HCT116 (cell line): ENCODE results near the gene ZNF692. TPM values are rescaled to one million over a fixed set of nuclear protein-coding genes. Genes with fewer than 3 reads are reported as not detected.
"Not testable (repeated sequence)": the region's sequence is repeated elsewhere in the genome, so short reads cannot be mapped to it uniquely, and the experiment has no call there.

Source experiments
- ATAC-seq: fragments of 200-7000 bp; cut with Tn5 transposase; 2 replicates; pipeline ENCODE4 v1.9.1; 2020; ENCODE audit warnings: mild to moderate bottlenecking, moderate library complexity
- BruUV-seq: library from RNA; stranded (reverse); fragments of 400-500 nt; replicated peaks from 2 replicates; lab custom pipeline; 2021; lab: Mats Ljungman, UMichigan
- CTCF ChIA-PET: fragments of 300-600 bp; sonication (Branson Sonifier 250); formaldehyde crosslinking; loops from one replicate; lab custom pipeline; 2021; ENCODE audit warnings: antibody characterized with exemption; lab: Charles Lee
- POLR2A ChIA-PET: fragments of 300-600, 350-600 bp; sonication (Branson Sonifier 250); formaldehyde crosslinking; loops from one replicate; lab custom pipeline; 2021; ENCODE audit warnings: antibody characterized with exemption; lab: Charles Lee
- RAD21 ChIA-PET, 2 experiments: fragments of 300-600 bp; sonication (Branson Sonifier 250); formaldehyde crosslinking; loops; one replicate each; lab custom pipeline; 2023; ENCODE audit warnings: low total read pairs in 2 of 2; ENCODE audit not compliant: uncharacterized antibody in 2 of 2, unreplicated experiment in 2 of 2, low non-redundant PET in 1 of 2; lab: Charles Lee
- DNase-seq: peaks from one replicate; pipeline ENCODE4 v3.0.0-alpha.2; 2010; ENCODE audit warnings: low read depth, low spot score
- H2AFZ ChIP-seq: fragments of 200-600 bp; shearing (Covaris generic), sonication (generic); 2 replicates; pipeline ENCODE4 v1.6.1; 2017; ENCODE audit warnings: low read depth, mixed run types, mixed read lengths, antibody characterized with exemption, low read length; ENCODE audit not compliant: poor library complexity, severe bottlenecking
- H3K27ac ChIP-seq: 2 replicates; pipeline ENCODE4 v1.5.1; 2012; ENCODE audit warnings: low read depth, low read length
- H3K27me3 ChIP-seq: fragments of 200-600 bp; sonication (generic); 2 replicates; pipeline ENCODE4 v1.6.1; 2016; ENCODE audit warnings: mixed run types, low read length, mixed read lengths; ENCODE audit not compliant: insufficient read depth
- H3K36me3 ChIP-seq, 2 experiments: fragments of 200-500 bp in 1 of 2; fragments of 200-600 bp in 1 of 2; sonication (Bioruptor generic) in 1 of 2; sonication (generic) in 1 of 2; 2 replicates each; pipeline versions ENCODE4 v1.5.1 to v1.6.1; 2014 to 2016; ENCODE audit warnings: low read length in 2 of 2, inconsistent platforms in 1 of 2, mixed read lengths in 1 of 2, mixed run types in 1 of 2; ENCODE audit not compliant: insufficient read depth in 2 of 2, control insufficient read depth in 1 of 2
- H3K4me1 ChIP-seq, 2 experiments: fragments of 200-600 bp in 1 of 2; sonication (generic) in 1 of 2; 2 replicates each; pipeline versions ENCODE4 v1.5.1 to v1.6.1; 2012 to 2017; ENCODE audit warnings: low read length in 2 of 2, inconsistent platforms in 1 of 2, mild to moderate bottlenecking in 1 of 2, mixed read lengths in 1 of 2, mixed run types in 1 of 2, moderate library complexity in 1 of 2; ENCODE audit not compliant: insufficient read depth in 2 of 2, control insufficient read depth in 1 of 2
- H3K4me2 ChIP-seq: fragments of 200-600 bp; sonication (generic); 2 replicates; pipeline ENCODE4 v1.6.1; 2017; ENCODE audit warnings: mixed run types, low read length, mixed read lengths
- H3K4me3 ChIP-seq, 2 experiments: fragments of 200-600 bp in 1 of 2; sonication (generic) in 1 of 2; replicated peaks in 1 of 2; 2 replicates each; pipeline ENCODE4 v1.5.1; 2011 to 2016; ENCODE audit warnings: low read length in 2 of 2, control low read depth in 1 of 2, low read depth in 1 of 2, mild to moderate bottlenecking in 1 of 2, mixed read lengths in 1 of 2, mixed run types in 1 of 2
- H3K79me2 ChIP-seq: fragments of 200-600 bp; sonication (generic); 2 replicates; pipeline ENCODE4 v1.6.1; 2017; ENCODE audit warnings: mild to moderate bottlenecking, mixed run types, low read length, moderate library complexity, mixed read lengths; ENCODE audit not compliant: insufficient read depth
- H3K9ac ChIP-seq: fragments of 200-600 bp; sonication (generic); 2 replicates; pipeline ENCODE4 v1.6.1; 2016; ENCODE audit warnings: low read length, mixed read lengths
- H3K9me2 ChIP-seq: fragments of 200-600 bp; sonication (generic), shearing (Covaris generic); 2 replicates; pipeline ENCODE4 v1.6.1; 2017; ENCODE audit warnings: mixed run types, mild to moderate bottlenecking, moderate library complexity; ENCODE audit not compliant: insufficient read depth
- H3K9me3 ChIP-seq, 2 experiments: fragments of 200-500 bp in 1 of 2; fragments of 200-600 bp in 1 of 2; sonication (Bioruptor generic) in 1 of 2; sonication (generic) in 1 of 2; 2 replicates each; pipeline ENCODE4 v1.6.1; 2014 to 2017; ENCODE audit warnings: low read length in 2 of 2, mixed read lengths in 2 of 2, inconsistent platforms in 1 of 2, low read depth in 1 of 2, mild to moderate bottlenecking in 1 of 2, mixed run types in 1 of 2, moderate library complexity in 1 of 2; ENCODE audit not compliant: control insufficient read depth in 1 of 2, insufficient read depth in 1 of 2
- H4K20me1 ChIP-seq: fragments of 200-600 bp; sonication (generic), shearing (Covaris generic); 2 replicates; pipeline ENCODE4 v1.6.1; 2017; ENCODE audit warnings: mixed run types, mild to moderate bottlenecking, moderate library complexity; ENCODE audit not compliant: insufficient read depth
- intact Hi-C: fragments of 100-400 bp; cut with micrococcal nuclease; formaldehyde crosslinking; loops from 2 replicates; pipeline ENCODE4 v1.10.0; 2022
- total RNA-seq: library from RNA; stranded (reverse); gene quantifications from one replicate; pipeline ENCODE4 v1.2.1, GENCODE V29; 2021; ENCODE audit not compliant: unreplicated experiment
- TF ChIP-seq, protein P1 (sequence below): IDR thresholded peaks from 2 replicates; pipeline ENCODE4 v1.6.1; 2012; ENCODE audit warnings: low read depth

ZNF692 gene
- total RNA-seq, 1 experiment from 2014 or later: 76.2 TPM

DNA sequence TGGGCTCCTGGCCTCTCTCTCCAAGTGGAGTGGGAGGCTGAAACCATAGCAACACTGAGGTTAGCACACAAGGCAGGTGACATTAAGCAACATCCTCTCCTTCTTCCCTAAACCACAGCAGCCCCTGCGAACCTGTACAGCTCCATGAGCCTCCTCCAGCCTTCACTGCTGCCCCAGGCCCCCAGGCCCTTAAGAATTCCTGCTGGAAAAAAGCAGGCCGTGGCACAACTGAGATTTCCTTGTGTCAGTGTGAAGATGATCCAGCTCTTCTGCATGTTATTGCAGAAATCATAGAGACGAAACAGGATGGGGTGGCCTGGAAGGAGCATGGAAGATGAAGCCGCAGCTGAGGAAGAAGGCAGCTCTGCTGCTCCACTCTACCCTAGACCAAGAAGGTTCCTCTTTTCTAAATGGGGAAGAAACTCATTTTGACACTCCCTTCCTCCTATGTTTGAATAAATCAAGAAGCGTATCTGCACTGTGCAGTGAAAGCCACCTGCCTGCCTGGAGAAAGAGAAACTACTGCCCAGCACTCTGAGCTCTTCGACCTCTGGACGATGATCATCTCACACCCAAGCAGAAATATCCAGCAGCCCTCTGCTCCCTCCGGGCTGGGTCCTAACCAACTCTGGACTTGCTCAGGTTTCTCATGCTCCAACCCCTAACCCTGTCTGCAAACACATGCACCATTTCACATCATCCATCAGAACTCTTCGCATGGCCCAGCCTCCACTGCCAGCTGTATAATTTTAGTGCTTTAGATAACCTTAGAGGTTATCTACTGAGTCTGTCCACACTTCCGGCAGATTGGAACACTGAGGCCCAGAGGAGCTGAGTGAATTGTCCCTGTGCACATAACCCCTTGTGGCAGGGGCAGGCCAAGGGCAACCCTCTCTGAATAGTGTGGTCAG, 53.9 kb downstream of the ZNF692 start:
- ATAC-seq: no peak

DNA sequence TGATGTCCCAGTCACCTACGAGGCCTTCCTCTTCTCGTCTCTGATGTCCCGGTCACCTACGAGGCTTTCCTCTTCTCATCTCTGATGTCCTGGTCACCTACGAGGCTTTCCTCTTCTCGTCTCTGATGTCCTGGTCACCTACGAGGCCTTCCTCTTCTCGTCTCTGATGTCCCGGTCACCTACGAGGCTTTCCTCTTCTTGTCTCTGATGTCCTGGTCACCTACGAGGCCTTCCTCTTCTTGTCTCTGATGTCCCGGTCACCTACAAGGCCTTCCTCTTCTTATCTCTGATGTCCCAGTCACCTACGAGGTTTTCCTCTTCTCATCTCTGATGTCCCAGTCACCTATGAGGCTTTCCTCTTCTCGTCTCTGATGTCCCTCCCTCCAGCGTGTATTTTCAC, 55.4 kb downstream of the ZNF692 start:
- DNase-seq, H3K4me2 ChIP-seq, POLR2A ChIA-PET, H3K4me3 ChIP-seq, H2AFZ ChIP-seq, ATAC-seq, H3K27ac ChIP-seq, H3K9ac ChIP-seq, H3K36me3 ChIP-seq, BruUV-seq, intact Hi-C loops, H3K79me2 ChIP-seq, CTCF ChIA-PET, H3K27me3 ChIP-seq, H3K9me2 ChIP-seq, H3K9me3 ChIP-seq, RAD21 ChIA-PET, H3K4me1 ChIP-seq, H4K20me1 ChIP-seq: not testable (repeated sequence)

More for the DNA sequence above, 53.9 kb downstream of the ZNF692 start:
- H4K20me1 ChIP-seq: no peaks in the 10 kb centered on the region
- H2AFZ ChIP-seq: no peak overlapping the region
- no peaks in the 10 kb centered on the region for H3K9me3 ChIP-seq
- H3K27ac ChIP-seq: no peak overlapping the region
- TF ChIP-seq, protein P1, sequence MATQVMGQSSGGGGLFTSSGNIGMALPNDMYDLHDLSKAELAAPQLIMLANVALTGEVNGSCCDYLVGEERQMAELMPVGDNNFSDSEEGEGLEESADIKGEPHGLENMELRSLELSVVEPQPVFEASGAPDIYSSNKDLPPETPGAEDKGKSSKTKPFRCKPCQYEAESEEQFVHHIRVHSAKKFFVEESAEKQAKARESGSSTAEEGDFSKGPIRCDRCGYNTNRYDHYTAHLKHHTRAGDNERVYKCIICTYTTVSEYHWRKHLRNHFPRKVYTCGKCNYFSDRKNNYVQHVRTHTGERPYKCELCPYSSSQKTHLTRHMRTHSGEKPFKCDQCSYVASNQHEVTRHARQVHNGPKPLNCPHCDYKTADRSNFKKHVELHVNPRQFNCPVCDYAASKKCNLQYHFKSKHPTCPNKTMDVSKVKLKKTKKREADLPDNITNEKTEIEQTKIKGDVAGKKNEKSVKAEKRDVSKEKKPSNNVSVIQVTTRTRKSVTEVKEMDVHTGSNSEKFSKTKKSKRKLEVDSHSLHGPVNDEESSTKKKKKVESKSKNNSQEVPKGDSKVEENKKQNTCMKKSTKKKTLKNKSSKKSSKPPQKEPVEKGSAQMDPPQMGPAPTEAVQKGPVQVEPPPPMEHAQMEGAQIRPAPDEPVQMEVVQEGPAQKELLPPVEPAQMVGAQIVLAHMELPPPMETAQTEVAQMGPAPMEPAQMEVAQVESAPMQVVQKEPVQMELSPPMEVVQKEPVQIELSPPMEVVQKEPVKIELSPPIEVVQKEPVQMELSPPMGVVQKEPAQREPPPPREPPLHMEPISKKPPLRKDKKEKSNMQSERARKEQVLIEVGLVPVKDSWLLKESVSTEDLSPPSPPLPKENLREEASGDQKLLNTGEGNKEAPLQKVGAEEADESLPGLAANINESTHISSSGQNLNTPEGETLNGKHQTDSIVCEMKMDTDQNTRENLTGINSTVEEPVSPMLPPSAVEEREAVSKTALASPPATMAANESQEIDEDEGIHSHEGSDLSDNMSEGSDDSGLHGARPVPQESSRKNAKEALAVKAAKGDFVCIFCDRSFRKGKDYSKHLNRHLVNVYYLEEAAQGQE: no peak
- no peaks in the 10 kb centered on the region for H3K27me3 ChIP-seq
- no peak for DNase-seq
- RAD21 ChIA-PET: no interaction called here
- no peak overlapping the region for H3K4me3 ChIP-seq
- H3K9me2 ChIP-seq: no peaks in the 10 kb centered on the region
- CTCF ChIA-PET: no interaction called here
- H3K9ac ChIP-seq: no peak overlapping the region
- BruUV-seq: no TSS peak
- H3K4me1 ChIP-seq: no peaks in the 10 kb centered on the region
- POLR2A ChIA-PET: no interaction called here
- H3K36me3 ChIP-seq: no peaks in the 10 kb centered on the region
- intact Hi-C loops: loop anchor here (5.0 kb wide), 1 partner anchor 1123 kb away; no protein-coding TSS in a partner anchor
- H3K79me2 ChIP-seq: no peaks in the 10 kb centered on the region
- no peak overlapping the region for H3K4me2 ChIP-seq
